GM19035 (cell line): ENCODE measurements around the gene HSPA12B.

ENCODE experiments used
- ATAC-seq: cut with Tn5 transposase; IDR thresholded peaks from one replicate; pipeline ENCODE4 v1.9.1; 2021; ENCODE audit not compliant: unreplicated experiment

The HSPA12B gene

GRCh38 chr20:3747471-3747870, 15.0 kb downstream of the HSPA12B start:
- ATAC-seq, result no peak

GRCh38 chr20:3748073-3748472, 15.6 kb downstream of the HSPA12B start:
- no peak for ATAC-seq

GRCh38 chr20:3749087-3749688, 16.7 kb downstream of the HSPA12B start:
- no peak for ATAC-seq

GRCh38 chr20:3749689-3750531, 17.4 kb downstream of the HSPA12B start:
- no peak for ATAC-seq

GRCh38 chr20:3751305-3751674, 18.8 kb downstream of the HSPA12B start:
- no peak for ATAC-seq

- no peak for ATAC-seq
Measured at GRCh38 chr20:3751675-3752385, 19.3 kb downstream of the HSPA12B start.

GRCh38 chr20:3752386-3752759, 19.9 kb downstream of the HSPA12B start:
- no peak for ATAC-seq

GRCh38 chr20:3753098-3753497, 20.6 kb downstream of the HSPA12B start:
- no peak for ATAC-seq

GRCh38 chr20:3753501-3754275, 21.2 kb downstream of the HSPA12B start:
- no peak for ATAC-seq

- ATAC-seq, result no peak
Measured at GRCh38 chr20:3754276-3754630, 21.8 kb downstream of the HSPA12B start.

GRCh38 chr20:3755269-3755668, 22.8 kb downstream of the HSPA12B start:
- no peak for ATAC-seq

GRCh38 chr20:3755814-3756480, 23.5 kb downstream of the HSPA12B start:
- ATAC-seq, result no peak

- ATAC-seq, result no peak
Measured at GRCh38 chr20:3757268-3757667, 24.8 kb downstream of the HSPA12B start.

- no peak for ATAC-seq
Measured at GRCh38 chr20:3758566-3758965, 26.1 kb downstream of the HSPA12B start.

GRCh38 chr20:3759316-3759823, 26.9 kb downstream of the HSPA12B start:
- ATAC-seq, result no peak

GRCh38 chr20:3759884-3760283, 27.4 kb downstream of the HSPA12B start:
- no peak for ATAC-seq

- ATAC-seq, result no peak
Measured at GRCh38 chr20:3760655-3761348, 28.3 kb downstream of the HSPA12B start.

GRCh38 chr20:3763671-3764601, 31.5 kb downstream of the HSPA12B start:
- ATAC-seq, result no peak

GRCh38 chr20:3764659-3765058, 32.2 kb downstream of the HSPA12B start:
- ATAC-seq, result no peak
